Measurements from ENCODE around the gene FHL2.
"Not testable (repeated sequence)": the region's sequence is repeated elsewhere in the genome, so short reads cannot be mapped to it uniquely, and the experiment has no call there.

The FHL2 gene

GRCh38 chr2:105336786-105337121, 62.1 kb downstream of the FHL2 start:
- DNase-seq = no peak

- DNase-seq = no peak
These were observed 63.4 kb downstream of the FHL2 start for GRCh38 chr2:105335469-105335868.

GRCh38 chr2:105334211-105334610, 64.6 kb downstream of the FHL2 start:
- no peak for DNase-seq

- no peak for DNase-seq
These were observed 68.0 kb downstream of the FHL2 start for GRCh38 chr2:105330681-105331375.

GRCh38 chr2:105329561-105330495, 69.0 kb downstream of the FHL2 start, which contains the start of gene TGFBRAP1:
Gene TGFBRAP1, minus strand, starts transcription at chr2:105329735. Its CDS starts 21,434 bp downstream, at chr2:105308301.
- DNase-seq = peak; percentile 48

GRCh38 chr2:105329197-105329554, 69.7 kb downstream of the FHL2 start:
- no peak for DNase-seq

- no peak for DNase-seq
These were observed 70.3 kb downstream of the FHL2 start for GRCh38 chr2:105328281-105329196.

GRCh38 chr2:105327690-105328089, 71.2 kb downstream of the FHL2 start:
- DNase-seq = no peak

DNA sequence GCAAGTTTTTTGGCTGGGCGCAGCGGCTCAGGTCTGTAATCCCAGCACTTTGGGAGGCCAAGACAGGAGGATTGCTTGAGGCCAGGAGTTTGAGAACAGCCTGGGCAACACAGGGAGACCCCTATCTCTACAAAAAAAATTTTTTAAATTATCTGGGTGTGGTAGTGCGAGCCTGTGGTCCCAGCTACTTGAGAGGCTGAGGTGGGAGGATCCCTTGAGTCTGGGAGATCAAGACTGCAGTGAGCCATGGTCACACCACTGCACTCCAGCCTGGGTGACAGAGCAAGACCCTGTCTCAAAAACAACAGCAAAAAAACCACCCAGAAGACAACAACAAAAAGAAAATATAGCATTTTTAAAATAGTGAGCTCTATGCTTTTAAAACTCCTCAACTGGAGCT, 71.6 kb downstream of the FHL2 start:
- not testable (repeated sequence) for DNase-seq

GRCh38 chr2:105325389-105325963, 73.4 kb downstream of the FHL2 start:
- no peak for DNase-seq

DNA sequence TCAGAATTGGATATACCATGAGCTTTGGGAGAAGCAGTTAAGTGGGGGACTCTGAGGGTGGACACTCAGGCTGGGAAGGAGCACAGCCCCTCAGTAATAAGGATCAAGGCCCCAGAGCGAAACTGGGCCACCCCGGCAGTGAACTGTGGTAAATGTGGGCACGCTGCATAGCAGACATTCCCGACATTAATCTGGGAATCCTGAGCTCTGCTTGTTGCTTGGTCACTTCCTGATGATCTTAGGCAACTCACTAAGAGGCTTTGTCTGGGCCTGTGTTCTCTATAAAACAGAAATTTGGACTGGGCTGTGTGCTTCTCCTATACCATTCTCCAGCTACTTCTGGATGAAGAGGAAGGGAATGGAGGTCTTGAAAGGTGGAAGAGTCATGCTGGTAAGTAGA, 74.1 kb downstream of the FHL2 start:
- no peak for DNase-seq

GRCh38 chr2:105324101-105324500, 74.8 kb downstream of the FHL2 start:
- DNase-seq = no peak

- no peak for DNase-seq
These were observed 75.7 kb downstream of the FHL2 start for GRCh38 chr2:105323111-105323510.

DNA sequence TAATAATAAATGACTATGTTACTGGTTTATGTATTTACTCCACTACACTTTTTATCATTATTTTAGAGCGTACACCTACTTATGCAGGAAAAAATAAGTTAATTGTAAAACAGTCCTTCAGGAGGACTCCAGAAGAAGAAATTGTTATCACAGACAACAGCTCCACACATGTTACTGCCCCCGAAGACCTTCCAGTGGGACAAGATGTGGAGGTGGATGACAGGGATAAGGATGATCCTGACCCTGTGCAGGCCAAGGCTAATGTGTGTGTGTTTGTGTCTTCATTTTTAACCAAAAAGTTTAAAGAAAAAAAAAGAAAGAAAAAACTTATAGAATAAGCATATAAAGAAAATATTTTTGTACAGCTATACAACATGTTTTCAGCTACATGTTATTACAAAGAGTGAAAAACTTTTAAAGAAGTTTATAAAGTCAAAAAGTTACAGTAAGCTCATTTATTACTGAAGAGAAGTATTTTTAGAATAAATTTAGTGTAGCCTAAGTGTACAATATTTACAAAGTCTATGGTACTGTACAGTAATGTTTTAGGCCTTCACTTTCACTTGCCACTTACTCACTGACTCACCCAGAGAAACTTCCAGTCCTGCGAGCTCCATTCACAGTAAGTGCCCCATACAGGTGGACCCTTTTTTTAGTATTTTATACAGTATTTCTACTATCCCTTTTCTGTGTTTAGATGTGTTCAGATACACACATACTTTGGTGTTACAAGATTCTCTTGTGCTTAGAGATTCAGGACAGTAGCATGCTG, 76.8 kb downstream of the FHL2 start:
- DNase-seq = no peak

DNA sequence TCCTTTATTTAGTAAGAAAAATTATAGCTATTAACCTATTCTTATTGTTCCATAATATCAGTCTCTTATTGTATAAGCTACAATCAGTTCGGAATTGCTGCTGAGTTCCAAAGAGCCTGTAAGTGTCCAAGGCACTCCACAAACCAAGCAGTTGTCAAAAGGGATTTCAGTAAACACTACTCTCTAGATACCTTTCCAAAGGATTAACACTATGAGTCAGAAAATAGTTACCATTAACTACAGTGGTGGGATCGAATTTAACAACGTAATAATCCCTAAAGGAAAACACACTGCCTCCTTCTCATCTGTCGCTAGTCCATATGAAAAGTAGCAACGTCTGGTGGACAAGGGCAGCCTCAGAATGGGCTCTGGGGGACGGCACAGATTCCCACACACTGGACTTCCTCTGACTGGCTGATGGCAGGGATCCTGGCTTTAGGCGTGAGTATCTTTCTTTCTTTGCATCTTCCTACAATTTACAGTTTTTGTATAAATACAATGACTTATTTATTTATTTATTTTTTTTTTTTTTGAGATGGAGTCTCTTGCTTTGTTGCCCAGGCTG, 78.1 kb downstream of the FHL2 start:
- no peak for DNase-seq

- DNase-seq = no peak
These were observed 80.9 kb downstream of the FHL2 start for GRCh38 chr2:105317937-105318336.

- DNase-seq = no peak
These were observed 83.5 kb downstream of the FHL2 start for GRCh38 chr2:105315314-105315713.

DNA sequence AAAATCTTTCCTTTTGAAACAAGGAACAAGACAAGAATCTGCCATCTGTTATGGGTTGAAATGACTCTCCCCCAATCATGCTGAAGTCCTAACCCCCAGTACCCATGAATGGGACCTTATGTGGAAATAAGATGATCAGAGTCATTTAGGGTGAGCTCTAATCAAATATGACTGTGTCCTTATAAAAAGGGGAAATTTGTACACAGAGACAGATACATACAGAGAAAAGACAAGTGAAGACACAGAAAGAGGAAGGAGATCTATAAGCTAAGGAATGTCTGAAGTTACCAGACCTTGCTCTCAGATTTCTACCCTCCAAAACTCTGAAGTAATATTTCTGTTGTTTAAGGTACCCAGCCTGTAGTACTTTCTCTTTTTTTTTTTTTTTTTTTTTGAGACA, 85.0 kb downstream of the FHL2 start:
- no peak for DNase-seq
